DND-41 (cell line): ENCODE data around the gene P2RX2.

Source experiments
- EZH2 ChIP-seq: IDR thresholded peaks from 3 replicates; pipeline ENCODE4 v1.6.1; 2012; ENCODE audit warnings: borderline replicate concordance, low read depth, mild to moderate bottlenecking, moderate library complexity, low read length, inconsistent platforms; ENCODE audit not compliant: severe bottlenecking
- TF ChIP-seq, protein P1 (sequence below): IDR thresholded peaks from 2 replicates; pipeline ENCODE4 v1.5.1; 2012; ENCODE audit warnings: borderline replicate concordance, low read length, moderate library complexity, mild to moderate bottlenecking; ENCODE audit not compliant: poor library complexity, severe bottlenecking; ENCODE audit errors: extremely low read depth

DNA sequence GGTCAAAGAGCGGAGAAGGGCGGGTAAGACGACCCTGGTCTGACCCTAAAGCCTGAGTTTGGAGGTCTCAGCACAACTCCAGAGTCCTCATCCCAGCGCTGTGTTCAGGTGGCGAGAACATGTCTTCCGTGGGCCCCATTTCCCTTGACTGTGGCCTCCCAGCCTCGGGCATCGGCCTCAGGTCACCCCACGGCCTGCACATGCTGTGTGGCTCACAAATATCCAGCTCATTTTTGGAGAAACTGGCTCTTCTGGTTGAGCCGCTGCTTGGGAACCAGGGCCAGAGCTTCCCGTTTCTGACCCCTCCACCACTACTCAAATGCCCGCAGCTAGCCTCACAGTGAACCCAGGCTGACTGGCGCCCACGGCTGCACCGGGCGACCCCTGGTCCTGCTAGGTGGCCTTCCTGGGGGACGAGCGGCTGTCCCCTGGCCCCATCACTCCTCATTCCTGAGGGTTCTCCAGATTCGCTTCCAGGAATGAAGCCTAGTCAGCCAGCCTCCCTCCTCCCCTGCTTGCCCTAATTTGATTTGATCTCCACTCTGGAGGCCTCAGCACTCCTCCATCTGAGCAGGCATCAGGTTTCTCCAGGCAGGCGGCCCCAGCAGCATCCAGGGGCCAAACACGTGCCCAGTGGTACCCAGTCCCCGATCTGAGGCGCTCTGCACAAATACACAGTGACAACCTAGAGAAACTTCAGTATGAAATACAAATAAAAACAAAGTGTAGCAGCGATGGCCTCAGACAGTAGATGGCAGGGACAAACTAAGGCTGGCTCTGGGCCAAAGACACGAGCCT is 4.7 kb downstream of the P2RX2 start:
- TF ChIP-seq, protein P1, sequence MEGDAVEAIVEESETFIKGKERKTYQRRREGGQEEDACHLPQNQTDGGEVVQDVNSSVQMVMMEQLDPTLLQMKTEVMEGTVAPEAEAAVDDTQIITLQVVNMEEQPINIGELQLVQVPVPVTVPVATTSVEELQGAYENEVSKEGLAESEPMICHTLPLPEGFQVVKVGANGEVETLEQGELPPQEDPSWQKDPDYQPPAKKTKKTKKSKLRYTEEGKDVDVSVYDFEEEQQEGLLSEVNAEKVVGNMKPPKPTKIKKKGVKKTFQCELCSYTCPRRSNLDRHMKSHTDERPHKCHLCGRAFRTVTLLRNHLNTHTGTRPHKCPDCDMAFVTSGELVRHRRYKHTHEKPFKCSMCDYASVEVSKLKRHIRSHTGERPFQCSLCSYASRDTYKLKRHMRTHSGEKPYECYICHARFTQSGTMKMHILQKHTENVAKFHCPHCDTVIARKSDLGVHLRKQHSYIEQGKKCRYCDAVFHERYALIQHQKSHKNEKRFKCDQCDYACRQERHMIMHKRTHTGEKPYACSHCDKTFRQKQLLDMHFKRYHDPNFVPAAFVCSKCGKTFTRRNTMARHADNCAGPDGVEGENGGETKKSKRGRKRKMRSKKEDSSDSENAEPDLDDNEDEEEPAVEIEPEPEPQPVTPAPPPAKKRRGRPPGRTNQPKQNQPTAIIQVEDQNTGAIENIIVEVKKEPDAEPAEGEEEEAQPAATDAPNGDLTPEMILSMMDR, result no peak
- TF ChIP-seq EZH2, result no peak
